Muscle layer of duodenum (tissue), 2 donors: ENCODE data around the gene DLL3.

Source experiments
- H3K27ac ChIP-seq: one replicate; pipeline ENCODE4 v1.7.0; 2013; ENCODE audit warnings: mild to moderate bottlenecking, low read length
- H3K27me3 ChIP-seq: one replicate; pipeline ENCODE4 v1.7.0; 2013; ENCODE audit warnings: low read depth, mild to moderate bottlenecking, control low read depth, low read length
- H3K36me3 ChIP-seq, 2 donors: one replicate each; pipeline ENCODE4 v1.7.0; 2013; ENCODE audit warnings: low read length in 2 of 2, control low read depth in 1 of 2, mild to moderate bottlenecking in 1 of 2; ENCODE audit not compliant: insufficient read depth in 2 of 2, control insufficient read depth in 1 of 2
- H3K4me1 ChIP-seq, 2 donors: one replicate each; pipeline ENCODE4 v1.7.0; 2013; ENCODE audit warnings: low read length in 2 of 2, mild to moderate bottlenecking in 2 of 2, control low read depth in 1 of 2, moderate library complexity in 1 of 2; ENCODE audit not compliant: insufficient read depth in 2 of 2, control insufficient read depth in 1 of 2
- H3K4me3 ChIP-seq, 2 donors: one replicate each; pipeline ENCODE4 v1.7.0; 2013; ENCODE audit warnings: low read length in 2 of 2, low read depth in 1 of 2, mild to moderate bottlenecking in 1 of 2
- H3K9me3 ChIP-seq, 2 donors: one replicate each; pipeline ENCODE4 v1.7.0; 2013; ENCODE audit warnings: low read length in 2 of 2, control low read depth in 1 of 2, mild to moderate bottlenecking in 1 of 2; ENCODE audit not compliant: control insufficient read depth in 1 of 2
- donor health status: healthy.

The DLL3 gene

DNA sequence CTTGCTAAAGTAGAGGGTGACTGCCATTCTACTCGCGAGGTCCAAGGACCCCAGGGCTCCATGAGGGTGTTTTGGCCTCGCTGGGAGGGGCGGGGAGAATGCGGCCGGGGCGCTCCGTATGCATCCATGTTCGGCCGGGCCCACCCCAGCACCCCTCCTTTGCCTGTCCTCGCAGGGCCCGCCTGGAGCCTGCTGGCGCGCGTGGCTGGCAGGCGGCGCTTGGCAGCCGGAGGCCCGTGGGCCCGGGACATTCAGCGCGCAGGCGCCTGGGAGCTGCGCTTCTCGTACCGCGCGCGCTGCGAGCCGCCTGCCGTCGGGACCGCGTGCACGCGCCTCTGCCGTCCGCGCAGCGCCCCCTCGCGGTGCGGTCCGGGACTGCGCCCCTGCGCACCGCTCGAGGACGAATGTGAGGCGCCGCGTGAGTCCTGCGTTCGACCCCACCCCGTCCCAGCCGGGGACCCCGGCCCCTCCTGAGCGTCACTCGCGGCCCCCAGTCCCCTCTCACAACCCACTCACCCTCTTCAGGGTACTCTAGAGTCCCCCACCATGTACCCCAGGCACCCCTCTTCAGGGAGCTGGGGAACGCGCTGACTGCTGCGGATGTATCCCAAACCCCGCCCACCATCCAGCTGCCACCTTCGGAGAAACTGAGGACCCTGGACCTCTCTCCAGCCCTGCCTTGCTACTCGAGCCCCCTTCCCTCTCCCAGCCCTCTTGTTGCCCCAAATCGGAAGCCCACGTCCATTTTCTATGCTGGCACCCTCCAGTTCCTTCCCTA is 4.1 kb downstream of the DLL3 start:
- Histone ChIP-seq H3K27me3 (peaks cover 45% of the 10 kb centered on the region), H3K4me1 (peaks cover 3 to 28% of the 10 kb centered on the region in 2 donors), H3K36me3 (no peaks in the 10 kb centered on the region), H3K9me3 (peaks cover 0 to 3% of the 10 kb centered on the region in 2 donors), H3K27ac (no peak overlapping the region), H3K4me3 (peak overlapping the region in 1 of 2 donors; percentile 6)

DNA sequence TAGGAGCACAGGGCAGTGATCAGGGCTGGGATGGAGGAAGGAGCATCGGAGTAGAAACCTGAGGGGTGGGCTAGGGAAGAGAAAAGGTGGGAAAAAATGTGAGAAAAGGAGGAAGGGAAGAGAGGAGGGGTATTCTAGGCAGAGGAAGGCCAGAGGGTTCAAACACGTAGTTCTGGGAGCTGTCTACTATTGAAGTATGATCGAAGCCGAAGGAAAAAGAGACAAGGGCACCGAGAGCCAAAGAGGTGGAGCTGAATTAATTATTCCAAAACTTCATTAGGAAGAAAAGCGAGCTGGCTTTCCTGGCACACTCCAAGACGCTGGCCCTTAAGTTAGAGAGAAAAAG is 7.8 kb downstream of the DLL3 start:
- H3K4me1 ChIP-seq, result peaks cover 0 to 15% of the 10 kb centered on the region in 2 donors
- peaks cover 32% of the 10 kb centered on the region for H3K27me3 ChIP-seq
- peak overlapping the region in 1 of 2 donors; percentile 66 for H3K4me3 ChIP-seq
- peaks cover 0 to 3% of the 10 kb centered on the region in 2 donors for H3K9me3 ChIP-seq
- H3K27ac ChIP-seq, result no peak overlapping the region
- H3K36me3 ChIP-seq, result no peaks in the 10 kb centered on the region

DNA sequence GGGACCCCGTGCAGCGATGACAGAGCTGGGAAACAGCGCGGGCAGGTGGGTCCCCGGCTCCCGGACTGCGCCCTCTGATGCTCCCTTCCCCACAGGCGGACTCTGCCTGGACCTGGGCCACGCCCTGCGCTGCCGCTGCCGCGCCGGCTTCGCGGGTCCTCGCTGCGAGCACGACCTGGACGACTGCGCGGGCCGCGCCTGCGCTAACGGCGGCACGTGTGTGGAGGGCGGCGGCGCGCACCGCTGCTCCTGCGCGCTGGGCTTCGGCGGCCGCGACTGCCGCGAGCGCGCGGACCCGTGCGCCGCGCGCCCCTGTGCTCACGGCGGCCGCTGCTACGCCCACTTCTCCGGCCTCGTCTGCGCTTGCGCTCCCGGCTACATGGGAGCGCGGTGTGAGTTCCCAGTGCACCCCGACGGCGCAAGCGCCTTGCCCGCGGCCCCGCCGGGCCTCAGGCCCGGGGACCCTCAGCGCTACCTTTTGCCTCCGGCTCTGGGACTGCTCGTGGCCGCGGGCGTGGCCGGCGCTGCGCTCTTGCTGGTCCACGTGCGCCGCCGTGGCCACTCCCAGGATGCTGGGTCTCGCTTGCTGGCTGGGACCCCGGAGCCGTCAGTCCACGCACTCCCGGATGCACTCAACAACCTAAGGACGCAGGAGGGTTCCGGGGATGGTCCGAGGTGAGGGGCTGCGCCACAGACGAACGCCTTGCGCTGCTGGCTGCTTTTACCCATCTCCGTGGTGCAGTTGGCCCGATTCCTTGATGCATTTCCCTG is 8.4 kb downstream of the DLL3 start:
- H3K4me3 ChIP-seq, result peak overlapping the region; percentile 26 to 66
- H3K9me3 ChIP-seq, result peaks cover 0 to 3% of the 10 kb centered on the region in 2 donors
- peaks cover 0 to 15% of the 10 kb centered on the region in 2 donors for H3K4me1 ChIP-seq
- no peak overlapping the region for H3K27ac ChIP-seq
- no peaks in the 10 kb centered on the region for H3K36me3 ChIP-seq
- peaks cover 32% of the 10 kb centered on the region for H3K27me3 ChIP-seq

DNA sequence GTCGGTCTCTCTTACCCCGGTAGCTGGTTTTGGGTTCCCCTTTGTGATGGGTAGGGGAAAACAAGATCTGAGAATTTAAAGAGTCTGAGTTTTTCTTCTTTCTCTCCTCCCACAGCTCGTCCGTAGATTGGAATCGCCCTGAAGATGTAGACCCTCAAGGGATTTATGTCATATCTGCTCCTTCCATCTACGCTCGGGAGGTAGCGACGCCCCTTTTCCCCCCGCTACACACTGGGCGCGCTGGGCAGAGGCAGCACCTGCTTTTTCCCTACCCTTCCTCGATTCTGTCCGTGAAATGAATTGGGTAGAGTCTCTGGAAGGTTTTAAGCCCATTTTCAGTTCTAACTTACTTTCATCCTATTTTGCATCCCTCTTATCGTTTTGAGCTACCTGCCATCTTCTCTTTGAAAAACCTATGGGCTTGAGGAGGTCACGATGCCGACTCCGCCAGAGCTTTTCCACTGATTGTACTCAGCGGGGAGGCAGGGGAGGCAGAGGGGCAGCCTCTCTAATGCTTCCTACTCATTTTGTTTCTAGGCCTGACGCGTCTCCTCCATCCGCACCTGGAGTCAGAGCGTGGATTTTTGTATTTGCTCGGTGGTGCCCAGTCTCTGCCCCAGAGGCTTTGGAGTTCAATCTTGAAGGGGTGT is 9.1 kb downstream of the DLL3 start:
- no peaks in the 10 kb centered on the region for H3K36me3 ChIP-seq
- no peak overlapping the region for H3K27ac ChIP-seq
- H3K4me1 ChIP-seq, result peaks cover 0 to 15% of the 10 kb centered on the region in 2 donors
- peak overlapping the region; percentile 26 to 66 for H3K4me3 ChIP-seq
- H3K9me3 ChIP-seq, result peaks cover 0 to 3% of the 10 kb centered on the region in 2 donors
- peaks cover 36% of the 10 kb centered on the region for H3K27me3 ChIP-seq

DNA sequence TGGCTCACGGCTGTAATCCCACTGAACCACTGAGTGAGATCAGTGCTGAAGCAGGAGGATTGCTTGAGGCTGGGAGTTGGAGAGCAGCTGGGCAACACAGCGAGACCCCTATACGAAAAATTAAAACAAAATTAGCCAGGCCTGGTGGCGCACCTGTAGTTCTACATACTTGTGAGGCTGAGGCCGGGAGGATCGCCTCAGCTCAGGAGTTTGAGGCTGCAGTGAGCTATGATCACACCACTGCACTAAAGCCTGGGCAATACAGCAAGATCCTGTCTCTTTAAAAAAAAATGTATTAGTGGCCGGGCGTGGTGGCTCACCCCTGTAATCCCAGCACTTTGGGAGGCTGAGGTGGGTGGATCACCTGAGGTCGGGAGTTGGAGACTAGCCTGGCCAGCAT is 9.9 kb downstream of the DLL3 start:
- Histone ChIP-seq H3K36me3 (no peaks in the 10 kb centered on the region), H3K27me3 (peaks cover 43% of the 10 kb centered on the region), H3K9me3 (peaks cover 0 to 3% of the 10 kb centered on the region in 2 donors), H3K27ac (no peak overlapping the region), H3K4me3 (no peak overlapping the region), H3K4me1 (peaks cover 0 to 15% of the 10 kb centered on the region in 2 donors)

DNA sequence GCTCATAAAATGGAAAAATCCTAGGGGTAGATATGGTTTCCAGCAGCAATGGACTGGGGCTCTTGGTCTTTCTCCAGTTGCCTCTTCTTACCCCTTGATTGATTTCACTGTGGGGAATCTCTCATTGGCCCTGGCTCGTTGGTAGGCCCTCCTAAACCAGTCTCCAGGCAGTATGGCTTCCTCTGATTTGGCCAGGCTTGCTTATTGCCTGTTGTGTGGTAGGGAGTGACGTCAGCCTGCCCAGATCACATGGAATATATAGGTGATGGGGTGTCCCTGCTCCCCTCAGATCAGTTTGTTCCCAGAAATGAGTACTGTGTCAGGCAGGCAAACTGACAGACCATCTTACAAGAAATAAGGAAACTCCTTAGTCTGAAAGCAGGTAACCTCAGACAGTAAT is 10.5 kb downstream of the DLL3 start:
- Histone ChIP-seq H3K27me3 (peaks cover 45% of the 10 kb centered on the region), H3K9me3 (peaks cover 0 to 3% of the 10 kb centered on the region in 2 donors), H3K4me3 (no peak overlapping the region), H3K4me1 (peaks cover 0 to 15% of the 10 kb centered on the region in 2 donors), H3K36me3 (no peaks in the 10 kb centered on the region), H3K27ac (no peak overlapping the region)

DNA sequence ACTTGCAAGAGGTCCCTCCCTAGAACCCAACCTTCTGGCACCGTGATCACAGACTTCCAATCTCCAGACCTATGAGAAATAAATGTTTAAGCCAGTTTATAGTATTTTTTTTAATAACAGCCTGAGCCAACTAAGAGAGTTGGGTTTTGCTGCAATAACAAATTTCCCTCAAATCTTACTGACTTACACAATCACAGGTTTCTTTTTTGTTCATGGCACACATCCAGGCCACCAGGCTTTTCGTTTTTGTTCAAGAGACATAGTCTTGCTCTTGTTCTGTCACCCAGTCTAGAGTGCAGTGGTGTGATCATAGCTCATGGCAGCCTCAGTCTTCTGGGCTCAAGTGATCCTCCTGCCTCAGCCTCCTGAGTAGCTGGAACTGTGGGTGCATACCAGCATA is 14.2 kb downstream of the DLL3 start:
- Histone ChIP-seq H3K4me3 (no peak overlapping the region), H3K27ac (no peak overlapping the region), H3K27me3 (peaks cover 47% of the 10 kb centered on the region), H3K4me1 (peaks cover 0 to 20% of the 10 kb centered on the region in 2 donors), H3K36me3 (no peaks in the 10 kb centered on the region), H3K9me3 (no peaks in the 10 kb centered on the region)

DNA sequence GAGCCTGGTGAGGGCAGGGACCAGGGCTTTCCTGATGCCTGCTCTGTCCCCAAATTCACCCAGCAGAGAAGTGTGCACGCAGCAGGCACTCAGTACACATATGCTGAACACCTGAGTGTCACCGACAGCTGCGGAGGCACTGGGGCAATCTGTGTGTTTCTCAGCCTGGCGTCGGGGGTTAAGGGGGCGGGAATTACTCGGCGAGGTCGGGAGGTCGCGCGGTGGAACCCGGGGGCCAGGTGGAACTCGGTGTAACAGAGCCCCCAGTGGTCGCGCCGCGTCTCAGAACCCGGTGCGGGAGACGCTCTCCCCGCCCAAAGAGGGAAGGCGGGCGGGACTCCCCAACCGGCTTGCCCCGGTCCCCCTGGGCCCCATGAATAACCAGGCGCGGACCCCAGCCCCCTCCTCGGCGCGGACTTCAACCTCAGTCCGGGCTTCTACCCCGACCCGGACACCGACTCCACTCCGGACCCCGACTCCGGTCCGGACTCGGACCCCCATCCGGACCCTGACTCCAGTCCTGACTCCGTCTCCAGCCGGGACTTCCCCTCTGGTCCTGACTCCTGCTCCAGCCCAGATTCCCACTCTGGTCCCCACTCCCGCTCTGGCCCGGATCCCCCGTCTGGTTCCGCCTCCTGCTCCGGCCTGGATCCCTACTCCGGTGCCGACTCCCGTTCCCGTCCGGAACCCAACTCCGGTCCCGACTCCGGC is 16.2 kb downstream of the DLL3 start, which contains the start of gene SELENOV:
TSS of gene SELENOV (plus strand) at position 300 of the 711 bp plus-strand sequence. CDS start at position 374, 74 bp downstream.
- Histone ChIP-seq H3K27ac (no peak within 1 kb of the TSS), H3K4me1 (peaks cover 0 to 18% of the 10 kb centered on the region in 2 donors), H3K27me3 (peaks cover 40% of the 10 kb centered on the region), H3K4me3 (peak within 1 kb of the TSS in 1 of 2 donors; percentile 67), H3K36me3 (no peaks in the 10 kb centered on the region), H3K9me3 (no peaks in the 10 kb centered on the region)

DNA sequence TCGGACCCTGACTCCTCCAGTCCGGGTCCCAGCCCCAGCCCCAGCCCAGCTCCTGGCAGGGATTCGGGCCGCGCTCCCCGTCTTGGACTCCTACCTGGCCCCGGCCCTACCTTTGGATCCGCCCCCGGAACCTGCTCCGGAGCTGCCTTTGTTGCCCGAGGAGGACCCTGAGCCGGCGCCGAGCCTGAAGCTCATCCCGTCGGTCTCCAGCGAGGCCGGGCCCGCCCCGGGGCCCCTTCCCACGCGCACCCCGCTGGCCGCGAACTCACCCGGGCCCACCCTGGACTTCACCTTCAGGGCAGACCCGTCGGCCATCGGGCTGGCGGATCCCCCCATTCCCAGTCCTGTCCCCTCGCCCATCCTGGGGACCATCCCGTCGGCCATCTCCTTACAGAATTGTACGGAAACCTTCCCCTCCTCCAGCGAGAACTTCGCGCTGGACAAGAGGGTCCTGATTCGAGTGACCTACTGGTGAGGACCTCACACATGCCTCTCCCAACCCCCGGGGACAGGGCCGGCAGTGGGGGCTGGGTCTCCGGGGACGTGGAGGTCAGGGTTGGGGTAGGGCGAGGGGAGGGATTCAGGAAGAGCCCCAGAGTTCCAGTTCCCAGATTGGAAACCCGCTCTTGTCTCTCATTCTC is 16.9 kb downstream of the DLL3 start:
- no peaks in the 10 kb centered on the region for H3K36me3 ChIP-seq
- H3K9me3 ChIP-seq, result no peaks in the 10 kb centered on the region
- H3K4me1 ChIP-seq, result peaks cover 0 to 18% of the 10 kb centered on the region in 2 donors
- peaks cover 40% of the 10 kb centered on the region for H3K27me3 ChIP-seq
- H3K4me3 ChIP-seq, result peak overlapping the region in 1 of 2 donors; percentile 67
- no peak overlapping the region for H3K27ac ChIP-seq

DNA sequence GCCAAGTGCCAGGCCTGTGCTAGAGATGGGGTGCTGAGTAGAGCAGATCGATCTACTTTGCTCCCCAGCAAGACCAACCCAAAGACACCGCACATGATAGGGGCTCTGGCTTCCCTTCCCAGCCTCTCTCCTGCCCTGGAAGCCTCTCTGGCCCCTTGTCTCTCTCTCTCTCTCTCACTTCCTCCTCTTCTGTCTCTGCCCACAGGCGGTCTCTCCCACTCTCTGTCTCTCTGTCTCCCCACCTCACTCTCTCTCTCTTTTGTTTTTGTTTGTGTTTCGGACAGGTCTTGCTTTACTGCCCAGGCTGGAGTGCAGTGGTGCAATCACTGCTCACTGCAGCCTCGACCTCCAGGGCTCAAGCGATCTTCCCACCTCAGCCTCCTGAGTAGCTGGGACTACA is 17.5 kb downstream of the DLL3 start:
- peaks cover 0 to 18% of the 10 kb centered on the region in 2 donors for H3K4me1 ChIP-seq
- no peak overlapping the region for H3K4me3 ChIP-seq
- H3K36me3 ChIP-seq, result no peaks in the 10 kb centered on the region
- peaks cover 40% of the 10 kb centered on the region for H3K27me3 ChIP-seq
- no peaks in the 10 kb centered on the region for H3K9me3 ChIP-seq
- no peak overlapping the region for H3K27ac ChIP-seq
